Esophagus squamous epithelium (tissue), 4 donors: Measurements from ENCODE around the gene LSMEM2.

Source experiments
- CTCF ChIP-seq, 6 experiments: fragments of 450-650 bp in 4 of 6; fragments of 200-600 bp in 2 of 6; sonication (generic) in 2 of 6; IDR thresholded peaks; one replicate each; pipeline ENCODE4 v1.5.1; 2016 to 2019; ENCODE audit warnings: antibody characterized with exemption in 6 of 6, mild to moderate bottlenecking in 4 of 6, moderate library complexity in 4 of 6
- POLR2A ChIP-seq, 4 donors: fragments of 450-650 bp; IDR thresholded peaks; one replicate each; pipeline ENCODE4 v1.6.1; 2017; ENCODE audit warnings: antibody characterized with exemption in 4 of 4, mild to moderate bottlenecking in 4 of 4, moderate library complexity in 3 of 4

GRCh38 chr3:50318615-50319014, 39.7 kb downstream of the LSMEM2 start:
- no peak for TF ChIP-seq CTCF (IDR thresholded peaks at IDR 0.05)
- TF ChIP-seq POLR2A (IDR thresholded peaks at IDR 0.05), result no peak
